K562 (cell line): ENCODE data around the gene TXNDC9. TPM values are rescaled to one million over a fixed set of nuclear protein-coding genes. Genes with fewer than 3 reads are reported as not detected.

ENCODE experiments used
- CREB1 ChIP-seq, 2 experiments: sonication (generic) in 1 of 2; formaldehyde crosslinking in 1 of 2; IDR thresholded peaks; 2 replicates each; pipeline versions ENCODE4 v1.6.1 to v1.8.0; 2012 to 2022; ENCODE audit warnings: inconsistent platforms in 1 of 2, mild to moderate bottlenecking in 1 of 2, missing genetic modification reagents in 1 of 2, moderate library complexity in 1 of 2
- CTBP1 ChIP-seq: fragments of 450-650 bp; IDR thresholded peaks from 2 replicates; pipeline ENCODE4 v1.6.1; 2016; ENCODE audit warnings: borderline replicate concordance
- DMBX1 ChIP-seq: fragments of 250-450 bp; sonication (Bioruptor Pico); IDR thresholded peaks from 2 replicates; pipeline ENCODE4 v1.8.0; 2022; ENCODE audit warnings: inconsistent platforms, mild to moderate bottlenecking, moderate library complexity, borderline replicate concordance
- FOXA1 ChIP-seq: fragments of 450-650 bp; IDR thresholded peaks from 2 replicates; pipeline ENCODE4 v1.6.1; 2016; ENCODE audit warnings: mild to moderate bottlenecking, borderline replicate concordance
- GATAD2A ChIP-seq: fragments of 450-650 bp; IDR thresholded peaks from 2 replicates; pipeline ENCODE4 v1.6.1; 2017
- JUN ChIP-seq, 2 experiments: sonication (generic) in 1 of 2; formaldehyde crosslinking in 1 of 2; IDR thresholded peaks; 2 replicates each; pipeline versions ENCODE4 v1.6.1 to v1.8.0; 2012 to 2022; ENCODE audit warnings: borderline replicate concordance in 2 of 2, mild to moderate bottlenecking in 2 of 2, improper control_type of control experiment in 1 of 2, low read depth in 1 of 2, low read length in 1 of 2, missing genetic modification reagents in 1 of 2
- KAT2B ChIP-seq: IDR thresholded peaks from one replicate; pipeline ENCODE4 v1.6.1; 2012; ENCODE audit warnings: low read depth, mild to moderate bottlenecking, control low read depth, inconsistent platforms, low read length, moderate library complexity
- MLLT1 ChIP-seq, 2 experiments: fragments of 450-650 bp; IDR thresholded peaks; 2 replicates each; pipeline ENCODE4 v1.6.1; 2016
- MTA3 ChIP-seq: fragments of 450-650 bp; formaldehyde crosslinking; IDR thresholded peaks from 2 replicates; pipeline ENCODE4 v1.6.1; 2017; ENCODE audit warnings: mild to moderate bottlenecking, borderline replicate concordance
- NONO ChIP-seq, 2 experiments: fragments of 200-400 bp in 1 of 2; fragments of 450-650 bp in 1 of 2; formaldehyde crosslinking in 1 of 2; IDR thresholded peaks; 2 replicates each; pipeline ENCODE4 v1.6.1; 2017; ENCODE audit warnings: low read depth in 2 of 2, mild to moderate bottlenecking in 2 of 2, moderate library complexity in 2 of 2, low read length in 1 of 2
- PRPF4 ChIP-seq: fragments of 200-400 bp; formaldehyde crosslinking; IDR thresholded peaks from one replicate; pipeline ENCODE4 v1.6.1; 2017; ENCODE audit warnings: low read length, low read depth, mild to moderate bottlenecking; ENCODE audit not compliant: insufficient read depth, poor library complexity, severe bottlenecking
- VEZF1 ChIP-seq: fragments of 200-800 bp; sonication (Bioruptor generic); IDR thresholded peaks from 2 replicates; pipeline ENCODE4 v1.6.1; 2017; ENCODE audit warnings: missing genetic modification characterization, missing compliant biosample characterization
- ZC3H11A ChIP-seq: IDR thresholded peaks from 2 replicates; pipeline ENCODE4 v1.6.1; 2012; ENCODE audit warnings: low read depth, low read length, improper control_type of control experiment
- ZC3H8 ChIP-seq: fragments of 450-650 bp; IDR thresholded peaks from 2 replicates; pipeline ENCODE4 v1.6.1; 2017
- ZNF282 ChIP-seq: sonication (generic); formaldehyde crosslinking; IDR thresholded peaks from 2 replicates; pipeline ENCODE4 v1.8.1; 2023; ENCODE audit warnings: missing genetic modification reagents
- ZNF347 ChIP-seq: fragments of 450-650 bp; formaldehyde crosslinking; IDR thresholded peaks from 2 replicates; pipeline ENCODE4 v1.4.0; 2020; ENCODE audit warnings: low read depth, mild to moderate bottlenecking, moderate library complexity
- ZNF75A ChIP-seq: fragments of 450-650 bp; formaldehyde crosslinking; IDR thresholded peaks from 2 replicates; pipeline ENCODE4 v1.4.0; 2020; ENCODE audit warnings: mild to moderate bottlenecking
- polyA plus RNA-seq, 8 experiments: library from polyadenylated mRNA; depleted of rRNA in 4 of 8; stranded (reverse) in 5 of 8; unstranded in 3 of 8; fragments of >200 nt; fragmentation: Nextera tagmentation in 2 of 8; fragmentation: Illumina TruSeq in 1 of 8; extraction: Ambion mirVana in 2 of 8; extraction: Trizol in 1 of 8; gene quantifications; 2 replicates each; pipeline versions ENCODE4 v1.2.1 to v1.2.3, GENCODE V29; 2011 to 2014; ENCODE audit warnings: inconsistent platforms in 1 of 8, missing spikeins in 1 of 8
- total RNA-seq, 7 experiments: library from RNA; depleted of rRNA in 6 of 7; stranded (reverse); fragments of >200 nt in 6 of 7; fragmentation: Illumina TruSeq in 2 of 7; extraction: Trizol in 2 of 7; gene quantifications; 2 replicates each; pipeline versions ENCODE4 v1.2.1 to v1.2.3, GENCODE V29; 2011 to 2021; ENCODE audit warnings: low replicate concordance in 1 of 7
- TF ChIP-seq, protein P1 (sequence below): fragments of 250-450 bp; sonication (Bioruptor Pico); IDR thresholded peaks from 2 replicates; pipeline ENCODE4 v1.4.0; 2020; ENCODE audit warnings: mild to moderate bottlenecking

The TXNDC9 gene
- total and polyA plus RNA-seq, 9 of the 15 experiments (the other 6 are each of a cell fraction or from before 2014, with no cell fraction given) = 37.5 to 211 (median 65.5) TPM

GRCh38 chr2:99335911-99336803 is at the start of gene TXNDC9 (continued):
- TF ChIP-seq MLLT1 (IDR thresholded peaks at IDR 0.05) (0 out of 4 replicates have a peak, but pooled peaks of 1 of the 2 experiments have one; percentile 33), ZNF75A (no peak), CREB1 (IDR thresholded peaks at IDR 0.05) (peak; percentile 44), CREB1 (CRISPR knock-in tag; IDR thresholded peaks at IDR 0.05) (peak; percentile 81), VEZF1 (peak; percentile 65; the same call in 1 of the 2 replicates), GATAD2A (no peak), ZC3H11A (no peak), MTA3 (peak; percentile 67; the same call in 1 of the 2 replicates), ZC3H8 (no peak), DMBX1 (CRISPR knock-in tag) (no peak), CTBP1 (peak; percentile 77), JUN (IDR thresholded peaks at IDR 0.05; ENCODE audit: borderline replicate concordance, low read depth, low read length) (no peak), JUN (CRISPR knock-in tag; IDR thresholded peaks at IDR 0.05; ENCODE audit: borderline replicate concordance) (no peak), ZNF347 (CRISPR knock-in tag) (no peak), ZNF282 (CRISPR knock-in tag) (no peak), KAT2B (no peak), NONO (IDR thresholded peaks at IDR 0.05; ENCODE audit: low read depth in 2 of 2, low read length in 1 of 2) (no peak), FOXA1 (no peak), PRPF4 (no peak)
- TF ChIP-seq, protein P1, sequence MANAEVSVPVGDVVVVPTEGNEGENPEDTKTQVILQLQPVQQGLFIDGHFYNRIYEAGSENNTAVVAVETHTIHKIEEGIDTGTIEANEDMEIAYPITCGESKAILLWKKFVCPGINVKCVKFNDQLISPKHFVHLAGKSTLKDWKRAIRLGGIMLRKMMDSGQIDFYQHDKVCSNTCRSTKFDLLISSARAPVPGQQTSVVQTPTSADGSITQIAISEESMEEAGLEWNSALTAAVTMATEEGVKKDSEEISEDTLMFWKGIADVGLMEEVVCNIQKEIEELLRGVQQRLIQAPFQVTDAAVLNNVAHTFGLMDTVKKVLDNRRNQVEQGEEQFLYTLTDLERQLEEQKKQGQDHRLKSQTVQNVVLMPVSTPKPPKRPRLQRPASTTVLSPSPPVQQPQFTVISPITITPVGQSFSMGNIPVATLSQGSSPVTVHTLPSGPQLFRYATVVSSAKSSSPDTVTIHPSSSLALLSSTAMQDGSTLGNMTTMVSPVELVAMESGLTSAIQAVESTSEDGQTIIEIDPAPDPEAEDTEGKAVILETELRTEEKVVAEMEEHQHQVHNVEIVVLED = peak; percentile 89
